Activated T-cell treated with anti-CD3 and anti-CD28 coated beads, Interleukin-2, amount 50 U/mL, for 72 hours (primary cell): Measurements from ENCODE around the gene SSTR3. TPM values are rescaled to one million over a fixed set of nuclear protein-coding genes. Genes with fewer than 3 reads are reported as not detected.
"Not testable (repeated sequence)": the region's sequence is repeated elsewhere in the genome, so short reads cannot be mapped to it uniquely, and the experiment has no call there.

ENCODE experiments used
- ATAC-seq, 2 donors: fragments of 150-1000 bp; cut with Tn5 transposase; replicated peaks in 1 of 2; 2 replicates each; pipeline ENCODE4 v1.10.0; 2021; ENCODE audit warnings: moderate library complexity in 2 of 2, mild to moderate bottlenecking in 1 of 2
- DNase-seq, 2 donors: peaks; one replicate each; pipeline ENCODE4 v3.0.0; 2021 to 2022; ENCODE audit warnings: mixed read lengths in 1 of 2
- H3K27ac Mint-ChIP-seq: one replicate; pipeline ENCODE4 v1.8.0; 2022; ENCODE audit warnings: mild to moderate bottlenecking, moderate library complexity, mixed read lengths
- H3K27me3 Mint-ChIP-seq: one replicate; pipeline ENCODE4 v1.8.0; 2022; ENCODE audit warnings: low read depth, mixed read lengths
- H3K36me3 Mint-ChIP-seq, 2 donors: one replicate each; pipeline ENCODE4 v1.8.0; 2022; ENCODE audit warnings: mixed read lengths in 2 of 2, mild to moderate bottlenecking in 1 of 2; ENCODE audit not compliant: insufficient read depth in 2 of 2
- H3K4me1 Mint-ChIP-seq: one replicate; pipeline ENCODE4 v1.8.0; 2022; ENCODE audit warnings: low read depth, mixed read lengths
- H3K4me3 Mint-ChIP-seq, 2 donors: one replicate each; pipeline ENCODE4 v1.8.0; 2022; ENCODE audit warnings: mild to moderate bottlenecking in 2 of 2, mixed read lengths in 2 of 2, moderate library complexity in 2 of 2
- H3K9me3 Mint-ChIP-seq, 2 donors: one replicate each; pipeline ENCODE4 v1.8.0; 2022; ENCODE audit warnings: mixed read lengths in 2 of 2
- total RNA-seq, 2 donors: library from RNA; stranded (reverse); gene quantifications; one replicate each; pipeline ENCODE4 v1.2.3, GENCODE V29; 2022

SSTR3 gene
- total RNA-seq, 2 donors from 2014 or later = 10.0 to 14.6 TPM

- not testable (repeated sequence) for H3K36me3 Mint-ChIP-seq, H3K4me3 Mint-ChIP-seq
Observed at GRCh38 chr22:37170689-37171405, 41.4 kb downstream of the SSTR3 start.

GRCh38 chr22:37169947-37170688, 42.2 kb downstream of the SSTR3 start:
- peaks cover 0 to 1% of the 10 kb centered on the region in 2 donors for H3K36me3 Mint-ChIP-seq
- H3K9me3 Mint-ChIP-seq = no peaks in the 10 kb centered on the region
- H3K4me3 Mint-ChIP-seq = no peak overlapping the region
- DNase-seq (no peak), ATAC-seq (no peak)
- H3K4me1 Mint-ChIP-seq = peaks cover 52% of the 10 kb centered on the region
- H3K27ac Mint-ChIP-seq = no peak overlapping the region
- peaks cover 8% of the 10 kb centered on the region for H3K27me3 Mint-ChIP-seq

More at GRCh38 chr22:37170689-37171405, 41.4 kb downstream of the SSTR3 start:
- not testable (repeated sequence) for H3K9me3 Mint-ChIP-seq, DNase-seq, H3K27ac Mint-ChIP-seq, H3K27me3 Mint-ChIP-seq, ATAC-seq
- H3K4me1 Mint-ChIP-seq = peaks cover 45% of the 10 kb centered on the region

- Mint-ChIP-seq H3K27ac (no peak overlapping the region), H3K27me3 (peaks cover 2% of the 10 kb centered on the region), H3K9me3 (no peaks in the 10 kb centered on the region), H3K4me1 (peaks cover 55% of the 10 kb centered on the region), H3K36me3 (peaks cover 0 to 1% of the 10 kb centered on the region in 2 donors), H3K4me3 (no peak overlapping the region)
- no peak for ATAC-seq
- DNase-seq = no peak
Observed at GRCh38 chr22:37169406-37169805, 42.9 kb downstream of the SSTR3 start.

GRCh38 chr22:37167981-37168647, 44.2 kb downstream of the SSTR3 start:
- Mint-ChIP-seq H3K27ac (peak overlapping the region; percentile 7), H3K4me3 (peak overlapping the region; percentile 77), H3K27me3 (no peaks in the 10 kb centered on the region), H3K9me3 (no peaks in the 10 kb centered on the region), H3K4me1 (peaks cover 68% of the 10 kb centered on the region), H3K36me3 (peaks cover 0 to 1% of the 10 kb centered on the region in 2 donors)
- DNase-seq (no peak), ATAC-seq (no peak)

GRCh38 chr22:37167176-37167980, 44.9 kb downstream of the SSTR3 start:
- no peak for DNase-seq
- H3K36me3 Mint-ChIP-seq = peaks cover 0 to 1% of the 10 kb centered on the region in 2 donors
- no peak for ATAC-seq
- peaks cover 75% of the 10 kb centered on the region for H3K4me1 Mint-ChIP-seq
- peak overlapping the region; percentile 7 for H3K27ac Mint-ChIP-seq
- H3K27me3 Mint-ChIP-seq = no peaks in the 10 kb centered on the region
- H3K4me3 Mint-ChIP-seq = peak overlapping the region; percentile 77
- H3K9me3 Mint-ChIP-seq = no peaks in the 10 kb centered on the region

- peak overlapping the region; percentile 89 for H3K27ac Mint-ChIP-seq
- H3K27me3 Mint-ChIP-seq = no peaks in the 10 kb centered on the region
- ATAC-seq (peak in 1 of 2 donors; percentile 19), DNase-seq (peak; percentile 87 to 89)
- H3K36me3 Mint-ChIP-seq = peaks cover 0 to 1% of the 10 kb centered on the region in 2 donors
- H3K9me3 Mint-ChIP-seq = no peaks in the 10 kb centered on the region
- H3K4me3 Mint-ChIP-seq = peak overlapping the region; percentile 77
- H3K4me1 Mint-ChIP-seq = peaks cover 82% of the 10 kb centered on the region
Observed at GRCh38 chr22:37166675-37167066, 45.6 kb downstream of the SSTR3 start.

- Mint-ChIP-seq H3K4me1 (peaks cover 88% of the 10 kb centered on the region), H3K9me3 (no peaks in the 10 kb centered on the region), H3K27ac (peak overlapping the region; percentile 89), H3K4me3 (peak overlapping the region; percentile 77), H3K27me3 (no peaks in the 10 kb centered on the region), H3K36me3 (peaks cover 1 to 3% of the 10 kb centered on the region in 2 donors)
- peak in 1 of 2 donors; percentile 20 for DNase-seq
- no peak for ATAC-seq
Observed at GRCh38 chr22:37165940-37166674, 46.2 kb downstream of the SSTR3 start.

- H3K9me3 Mint-ChIP-seq = no peaks in the 10 kb centered on the region
- H3K4me3 Mint-ChIP-seq = peak overlapping the region; percentile 51 to 75
Observed at GRCh38 chr22:37165066-37165465, 47.2 kb downstream of the SSTR3 start.

GRCh38 chr22:37164505-37164887, 47.8 kb downstream of the SSTR3 start:
- Mint-ChIP-seq H3K4me1 (peaks cover 91% of the 10 kb centered on the region), H3K27me3 (no peaks in the 10 kb centered on the region), H3K9me3 (no peaks in the 10 kb centered on the region), H3K27ac (peak overlapping the region; percentile 48), H3K36me3 (peaks cover 1 to 4% of the 10 kb centered on the region in 2 donors), H3K4me3 (peak overlapping the region; percentile 40 to 75)
- DNase-seq (no peak), ATAC-seq (no peak)

More at GRCh38 chr22:37165066-37165465, 47.2 kb downstream of the SSTR3 start:
- Mint-ChIP-seq H3K36me3 (peaks cover 1 to 4% of the 10 kb centered on the region in 2 donors), H3K27me3 (no peaks in the 10 kb centered on the region), H3K27ac (no peak overlapping the region), H3K4me1 (peaks cover 95% of the 10 kb centered on the region)
- DNase-seq = no peak
- no peak for ATAC-seq

- peak; percentile 68 for ATAC-seq
- H3K36me3 Mint-ChIP-seq = peaks cover 1 to 4% of the 10 kb centered on the region in 2 donors
- peak; percentile 87 to 91 for DNase-seq
- no peaks in the 10 kb centered on the region for H3K9me3 Mint-ChIP-seq
- peak overlapping the region; percentile 48 for H3K27ac Mint-ChIP-seq
- peaks cover 95% of the 10 kb centered on the region for H3K4me1 Mint-ChIP-seq
- peak overlapping the region; percentile 40 to 89 for H3K4me3 Mint-ChIP-seq
- no peaks in the 10 kb centered on the region for H3K27me3 Mint-ChIP-seq
Observed at GRCh38 chr22:37163575-37164504, 48.4 kb downstream of the SSTR3 start.

GRCh38 chr22:37163096-37163489, 49.2 kb downstream of the SSTR3 start:
- Mint-ChIP-seq H3K4me1 (peaks cover 95% of the 10 kb centered on the region), H3K36me3 (peaks cover 1 to 4% of the 10 kb centered on the region in 2 donors), H3K9me3 (no peaks in the 10 kb centered on the region), H3K4me3 (peak overlapping the region; percentile 40 to 89), H3K27ac (peak overlapping the region; percentile 48), H3K27me3 (no peaks in the 10 kb centered on the region)
- ATAC-seq (no peak), DNase-seq (no peak)
